Ovary (tissue), 1 donor: ENCODE results near the gene EPB41L4B.

Experiments used
- EP300 ChIP-seq: sonication (generic); formaldehyde crosslinking; IDR thresholded peaks from one replicate; pipeline ENCODE4 v1.6.1; 2017; ENCODE audit warnings: antibody characterized with exemption
- POLR2A ChIP-seq: fragments of 450-650 bp; IDR thresholded peaks from one replicate; pipeline ENCODE4 v1.6.1; 2017; ENCODE audit warnings: antibody characterized with exemption, mild to moderate bottlenecking, moderate library complexity

GRCh38 chr9:109252291-109252690 lies 68.6 kb downstream of the EPB41L4B start:
- TF ChIP-seq POLR2A (no peak), EP300 (no peak)
